Measurements from ENCODE around the gene IBA57. TPM values are rescaled to one million over a fixed set of nuclear protein-coding genes. Genes with fewer than 3 reads are reported as not detected.

The IBA57 gene
- total RNA-seq, 4 donors from 2014 or later, result 4.0 to 15.0 (median 11.7) TPM

- intact Hi-C loops (cut with DNase I), result no loop called here
- Histone ChIP-seq H3K27me3 (no peaks in the 10 kb centered on the region), H3K9me3 (no peaks in the 10 kb centered on the region), H3K4me3 (replicated peaks in 1 of 3) (no peak overlapping the region), H3K4me1 (peaks cover 0 to 14% of the 10 kb centered on the region in 2 donors), H3K27ac (no peak overlapping the region), H3K36me3 (no peaks in the 10 kb centered on the region)
- TF ChIP-seq, protein P1, sequence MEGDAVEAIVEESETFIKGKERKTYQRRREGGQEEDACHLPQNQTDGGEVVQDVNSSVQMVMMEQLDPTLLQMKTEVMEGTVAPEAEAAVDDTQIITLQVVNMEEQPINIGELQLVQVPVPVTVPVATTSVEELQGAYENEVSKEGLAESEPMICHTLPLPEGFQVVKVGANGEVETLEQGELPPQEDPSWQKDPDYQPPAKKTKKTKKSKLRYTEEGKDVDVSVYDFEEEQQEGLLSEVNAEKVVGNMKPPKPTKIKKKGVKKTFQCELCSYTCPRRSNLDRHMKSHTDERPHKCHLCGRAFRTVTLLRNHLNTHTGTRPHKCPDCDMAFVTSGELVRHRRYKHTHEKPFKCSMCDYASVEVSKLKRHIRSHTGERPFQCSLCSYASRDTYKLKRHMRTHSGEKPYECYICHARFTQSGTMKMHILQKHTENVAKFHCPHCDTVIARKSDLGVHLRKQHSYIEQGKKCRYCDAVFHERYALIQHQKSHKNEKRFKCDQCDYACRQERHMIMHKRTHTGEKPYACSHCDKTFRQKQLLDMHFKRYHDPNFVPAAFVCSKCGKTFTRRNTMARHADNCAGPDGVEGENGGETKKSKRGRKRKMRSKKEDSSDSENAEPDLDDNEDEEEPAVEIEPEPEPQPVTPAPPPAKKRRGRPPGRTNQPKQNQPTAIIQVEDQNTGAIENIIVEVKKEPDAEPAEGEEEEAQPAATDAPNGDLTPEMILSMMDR (IDR thresholded peaks at IDR 0.05), result no peak
- TF ChIP-seq POLR2A (IDR thresholded peaks at IDR 0.05), result no peak
- 29 to 42% methylated on average over 28 to 34 of the region's 98 CpGs for WGBS, 2 donors
- DNase-seq, result no peak
Measured at GRCh38 chr1:228158151-228159007, 7.2 kb upstream of the IBA57 start.

GRCh38 chr1:228159008-228159665 is 6.5 kb upstream of the IBA57 start:
- 67 to 93% methylated on average over 4 to 8 of the region's 14 CpGs for WGBS, 2 donors
- intact Hi-C loops (cut with DNase I), result no loop called here
- TF ChIP-seq, protein P1 (IDR thresholded peaks at IDR 0.05), result no peak
- no peak for TF ChIP-seq POLR2A (IDR thresholded peaks at IDR 0.05)
- Histone ChIP-seq H3K27me3 (no peaks in the 10 kb centered on the region), H3K4me3 (replicated peaks in 1 of 3) (no peak overlapping the region), H3K36me3 (no peaks in the 10 kb centered on the region), H3K9me3 (no peaks in the 10 kb centered on the region), H3K4me1 (peaks cover 0 to 14% of the 10 kb centered on the region in 2 donors), H3K27ac (no peak overlapping the region)
- DNase-seq, result no peak

- Histone ChIP-seq H3K27me3 (no peaks in the 10 kb centered on the region), H3K36me3 (no peaks in the 10 kb centered on the region), H3K27ac (no peak overlapping the region), H3K9me3 (no peaks in the 10 kb centered on the region), H3K4me3 (replicated peaks in 1 of 3) (no peak overlapping the region), H3K4me1 (peaks cover 0 to 14% of the 10 kb centered on the region in 2 donors)
- TF ChIP-seq POLR2A (IDR thresholded peaks at IDR 0.05), result no peak
- TF ChIP-seq, protein P1 (IDR thresholded peaks at IDR 0.05), result no peak
- no peak for DNase-seq
- 66 to 68% methylated on average over 8 to 13 of the region's 15 CpGs for WGBS, 2 donors
- intact Hi-C loops (cut with DNase I), result no loop called here
Measured at GRCh38 chr1:228160201-228160761, 5.3 kb upstream of the IBA57 start.

GRCh38 chr1:228161362-228161761 is 4.2 kb upstream of the IBA57 start:
- Histone ChIP-seq H3K27ac (peak overlapping the region in 2 of 3 donors; percentile 63 to 64), H3K27me3 (no peaks in the 10 kb centered on the region), H3K9me3 (no peaks in the 10 kb centered on the region), H3K4me1 (peaks cover 1 to 14% of the 10 kb centered on the region in 2 donors), H3K36me3 (no peaks in the 10 kb centered on the region), H3K4me3 (replicated peaks in 1 of 3) (no peak overlapping the region)
- TF ChIP-seq, protein P1 (IDR thresholded peaks at IDR 0.05), result no peak
- TF ChIP-seq POLR2A (IDR thresholded peaks at IDR 0.05), result no peak
- DNase-seq, result no peak
- 53 to 56% methylated on average over 6 of the region's 7 CpGs for WGBS, 2 donors
- intact Hi-C loops (cut with DNase I), result no loop called here
